ENCODE measurements around the gene NSD1. TPM values are rescaled to one million over a fixed set of nuclear protein-coding genes. Genes with fewer than 3 reads are reported as not detected.

The NSD1 gene
- total and polyA plus RNA-seq, 2 of the 4 experiments (the other 2 are of a cell fraction), result 7.7 to 31.0 TPM

- TF ChIP-seq USF2 (IDR thresholded peaks at IDR 0.05; ENCODE audit: low read depth, low read length), result no peak
- no peak for TF ChIP-seq CHD1 (IDR thresholded peaks at IDR 0.05; ENCODE audit: low read depth, low read length)
- no peak for TF ChIP-seq MAZ (IDR thresholded peaks at IDR 0.05; ENCODE audit: borderline replicate concordance, low read depth, low read length)
- TF ChIP-seq NFE2L2 (IDR thresholded peaks at IDR 0.05; ENCODE audit: low read depth, low read length), result no peak
Measured at GRCh38 chr5:177316005-177316404, 182.4 kb downstream of the NSD1 start (continued).

GRCh38 chr5:177317959-177318377, 184.4 kb downstream of the NSD1 start:
- intact Hi-C loops (cut with micrococcal nuclease), result loop anchor here (1.0 to 2.0 kb wide), 2 partner anchors 136 to 183 kb away; no protein-coding TSS in a partner anchor
- no TSS peak for BruUV-seq (replicated peaks)
- TF ChIP-seq RAD21 (IDR thresholded peaks at IDR 0.05; ENCODE audit: low read length), result peak; percentile 88
- no peak for TF ChIP-seq MAFK (IDR thresholded peaks at IDR 0.05; ENCODE audit: low read depth, low read length)
- no peak for TF ChIP-seq CHD1 (IDR thresholded peaks at IDR 0.05; ENCODE audit: low read depth, low read length)
- TF ChIP-seq CTCF (conservative IDR thresholded peaks at IDR 0.05; ENCODE audit: low read depth, low read length), result peak; percentile 95
- peak; percentile 26; the same call in 1 of the 2 replicates for TF ChIP-seq MAZ (IDR thresholded peaks at IDR 0.05; ENCODE audit: borderline replicate concordance, low read depth, low read length)
- TF ChIP-seq NFE2L2 (IDR thresholded peaks at IDR 0.05; ENCODE audit: low read depth, low read length), result no peak
- TF ChIP-seq MXI1 (IDR thresholded peaks at IDR 0.05; ENCODE audit: borderline replicate concordance, low read depth, low read length), result no peak
- no peak for TF ChIP-seq USF2 (IDR thresholded peaks at IDR 0.05; ENCODE audit: low read depth, low read length)
- TF ChIP-seq RCOR1 (IDR thresholded peaks at IDR 0.05; ENCODE audit: insufficient replicate concordance, low read length), result no peak
- no peak for TF ChIP-seq POLR2A (IDR thresholded peaks at IDR 0.05; ENCODE audit: low read depth, low read length)
- TF ChIP-seq FOS (IDR thresholded peaks at IDR 0.05; ENCODE audit: low read depth, low read length), result no peak

More at GRCh38 chr5:177317959-177318377, 184.4 kb downstream of the NSD1 start:
- Histone ChIP-seq H3K36me3 (ENCODE audit: control insufficient read depth, insufficient read depth, low read length) (no peaks in the 10 kb centered on the region), H3K4me2 (ENCODE audit: low read depth, low read length) (no peak overlapping the region), H4K8ac (ENCODE audit: low read depth in 2 of 2, low read length in 2 of 2) (no peak overlapping the region), H3K14ac (replicated peaks; ENCODE audit: low read depth, low read length) (no peak overlapping the region), H4K91ac (ENCODE audit: insufficient read depth, low read depth, low read length) (no peak overlapping the region), H3K27ac (ENCODE audit: insufficient read depth, low read length) (no peak overlapping the region), H4K5ac (ENCODE audit: low read depth, low read length) (no peak overlapping the region), H4K20me1 (ENCODE audit: insufficient read depth, low read length) (peaks cover 11% of the 10 kb centered on the region; the same call in 1 of the 2 replicates), H2BK5ac (ENCODE audit: low read depth, low read length, poor library complexity, severe bottlenecking) (no peak overlapping the region), H2AFZ (replicated peaks; ENCODE audit: low read length, poor library complexity) (no peak overlapping the region), H3K9me3 (ENCODE audit: control insufficient read depth, insufficient read depth, low read length) (no peaks in the 10 kb centered on the region), H3K9me1 (ENCODE audit: insufficient read depth, low read length) (peaks cover 6% of the 10 kb centered on the region; the same call in 1 of the 2 replicates), H2BK120ac (ENCODE audit: low read depth, low read length) (no peak overlapping the region), H3K56ac (ENCODE audit: extremely low read depth, insufficient read depth, low read length) (no peak overlapping the region), H2AK5ac (ENCODE audit: low read depth, low read length) (no peak overlapping the region), H3K18ac (ENCODE audit: low read depth, low read length) (no peak overlapping the region), H3K79me1 (ENCODE audit: low read depth in 1 of 2, low read length in 2 of 2) (peaks cover 0 to 15% of the 10 kb centered on the region in 2 experiments; a peak in 1 of 4 replicates), H3K4me1 (ENCODE audit: control insufficient read depth, insufficient read depth, low read length) (peaks cover under 1% of the 10 kb centered on the region; the same call in 1 of the 2 replicates), H3K4me3 (ENCODE audit: insufficient read depth, low read depth, low read length) (no peak overlapping the region), H3K23ac (ENCODE audit: low read depth, low read length) (no peak overlapping the region), H2BK20ac (ENCODE audit: low read depth, low read length) (no peak overlapping the region), H2BK15ac (ENCODE audit: low read depth, low read length) (no peak overlapping the region), H3K27me3 (ENCODE audit: control insufficient read depth, insufficient read depth, low read length) (no peaks in the 10 kb centered on the region), H3K4ac (ENCODE audit: low read depth, low read length) (no peak overlapping the region), H3K9ac (ENCODE audit: low read depth, low read length) (no peak overlapping the region), H2AK9ac (replicated peaks; ENCODE audit: low read depth, low read length, poor library complexity) (no peak overlapping the region)
- ATAC-seq (ENCODE audit: low read depth), result peak; percentile 92
- POLR2A ChIA-PET (ENCODE audit: unreplicated experiment), result no interaction called here
- CTCF ChIA-PET, result interaction anchor here (0.9 kb wide), 1 partner anchor 10 kb away, joined by 5 read pairs; no protein-coding TSS in a partner anchor
- peak; percentile 80 for DNase-seq
- in situ Hi-C loops (cut with MboI; ENCODE audit: low sequenced_read_pairs) (no loop called here), dilution Hi-C loops (cut with HindIII; ENCODE audit: low sequenced_read_pairs, unreplicated experiment) (no loop called here)
- WGBS, 2 experiments (ENCODE audit: extremely low coverage in 2 of 2, insufficient read length in 1 of 2), result 71% methylated on average over 3 of the region's 7 CpGs; no CpG with 5 or more reads in 1 of the 2 experiments

All from IMR-90 (cell line).